ENCODE data around the gene NRG3. TPM values are rescaled to one million over a fixed set of nuclear protein-coding genes. Genes with fewer than 3 reads are reported as not detected.

NRG3 gene
- total RNA-seq, 4 donors from 2014 or later = under 0.01 to 0.65 (median 0.17) TPM

- Histone ChIP-seq H3K27ac (replicated peaks in 1 of 4) (no peak overlapping the region), H3K4me3 (no peak overlapping the region), H3K36me3 (no peaks in the 10 kb centered on the region), H3K27me3 (no peaks in the 10 kb centered on the region), H3K4me1 (no peaks in the 10 kb centered on the region), H3K9me3 (no peaks in the 10 kb centered on the region)
- no peak for DNase-seq (ENCODE audit: extremely low spot score)
- TF ChIP-seq POLR2AphosphoS5 (IDR thresholded peaks at IDR 0.05) (no peak), CTCF (IDR thresholded peaks at IDR 0.05) (no peak), POLR2A (IDR thresholded peaks at IDR 0.05; ENCODE audit: low read depth) (no peak), EP300 (IDR thresholded peaks at IDR 0.05) (no peak)
- 77% methylated on average over 3 of the region's 3 CpGs for WGBS
- intact Hi-C loops (cut with DNase I) = no loop called here
Measured at GRCh38 chr10:82575318-82575717, 700.3 kb downstream of the NRG3 start.

- Histone ChIP-seq H3K36me3 (no peaks in the 10 kb centered on the region), H3K4me1 (no peaks in the 10 kb centered on the region), H3K27me3 (no peaks in the 10 kb centered on the region), H3K9me3 (no peaks in the 10 kb centered on the region), H3K27ac (replicated peaks in 1 of 4) (no peak overlapping the region), H3K4me3 (no peak overlapping the region)
- TF ChIP-seq POLR2AphosphoS5 (IDR thresholded peaks at IDR 0.05) (no peak), POLR2A (IDR thresholded peaks at IDR 0.05; ENCODE audit: low read depth) (no peak), CTCF (IDR thresholded peaks at IDR 0.05) (no peak), EP300 (IDR thresholded peaks at IDR 0.05) (no peak)
- no peak for DNase-seq (ENCODE audit: extremely low spot score)
- intact Hi-C loops (cut with DNase I) = no loop called here
Measured at GRCh38 chr10:82576093-82576492, 701.1 kb downstream of the NRG3 start.

GRCh38 chr10:82581940-82582339 lies 706.9 kb downstream of the NRG3 start:
- no peaks in the 10 kb centered on the region for H3K27me3 ChIP-seq
- H3K27ac ChIP-seq (replicated peaks in 1 of 4) = no peak overlapping the region
- no peak overlapping the region for H3K4me3 ChIP-seq
- TF ChIP-seq EP300 (IDR thresholded peaks at IDR 0.05) (no peak), POLR2A (IDR thresholded peaks at IDR 0.05; ENCODE audit: low read depth) (no peak), CTCF (IDR thresholded peaks at IDR 0.05) (no peak), POLR2AphosphoS5 (IDR thresholded peaks at IDR 0.05) (no peak)
- 72% methylated on average over 3 of the region's 3 CpGs for WGBS
- H3K9me3 ChIP-seq = no peaks in the 10 kb centered on the region
- no peaks in the 10 kb centered on the region for H3K4me1 ChIP-seq
- intact Hi-C loops (cut with DNase I) = no loop called here
- no peak for DNase-seq (ENCODE audit: extremely low spot score)
- no peaks in the 10 kb centered on the region for H3K36me3 ChIP-seq

- intact Hi-C loops (cut with DNase I) = no loop called here
- no peaks in the 10 kb centered on the region for H3K36me3 ChIP-seq
- no peaks in the 10 kb centered on the region for H3K27me3 ChIP-seq
- no peak overlapping the region for H3K27ac ChIP-seq (replicated peaks in 1 of 4)
- no peak overlapping the region for H3K4me3 ChIP-seq
- no peak for DNase-seq (ENCODE audit: extremely low spot score)
- WGBS = 57% methylated on average over 2 of the region's 2 CpGs
- H3K9me3 ChIP-seq = no peaks in the 10 kb centered on the region
- TF ChIP-seq POLR2A (IDR thresholded peaks at IDR 0.05; ENCODE audit: low read depth) = no peak
- TF ChIP-seq EP300 (IDR thresholded peaks at IDR 0.05) = no peak
- no peaks in the 10 kb centered on the region for H3K4me1 ChIP-seq
Measured at GRCh38 chr10:82591421-82591820, 716.4 kb downstream of the NRG3 start.

- WGBS = 94% methylated on average over 7 of the region's 7 CpGs
- Histone ChIP-seq H3K27me3 (no peaks in the 10 kb centered on the region), H3K9me3 (no peaks in the 10 kb centered on the region), H3K4me1 (no peaks in the 10 kb centered on the region), H3K4me3 (no peak overlapping the region), H3K27ac (replicated peaks in 1 of 4) (no peak overlapping the region), H3K36me3 (no peaks in the 10 kb centered on the region)
- DNase-seq (ENCODE audit: extremely low spot score) = no peak
- intact Hi-C loops (cut with DNase I) = no loop called here
- no peak for TF ChIP-seq EP300 (IDR thresholded peaks at IDR 0.05)
- TF ChIP-seq CTCF (IDR thresholded peaks at IDR 0.05) = no peak
- no peak for TF ChIP-seq POLR2A (IDR thresholded peaks at IDR 0.05; ENCODE audit: low read depth)
- TF ChIP-seq POLR2AphosphoS5 (IDR thresholded peaks at IDR 0.05) = no peak
Measured at GRCh38 chr10:82597840-82598239, 722.8 kb downstream of the NRG3 start.

Data from esophagus muscularis mucosa (tissue), 4 donors.